DOHH2 (cell line): ENCODE measurements around the gene SNIP1.
"Not testable (repeated sequence)": the region's sequence is repeated elsewhere in the genome, so short reads cannot be mapped to it uniquely, and the experiment has no call there.

Experiments used
- EZH2phosphoT487 ChIP-seq: fragments of 200-600 bp; sonication (generic); IDR thresholded peaks from 2 replicates; pipeline ENCODE4 v1.6.1; 2017; ENCODE audit warnings: borderline replicate concordance, mild to moderate bottlenecking, antibody characterized with exemption, low read length, moderate library complexity, mixed read lengths
- TF ChIP-seq, protein P1 (sequence below): fragments of 200-600 bp; sonication (generic); IDR thresholded peaks from one replicate; pipeline ENCODE4 v1.5.1; 2014; ENCODE audit warnings: antibody characterized with exemption, mild to moderate bottlenecking, low read depth, low read length; ENCODE audit not compliant: poor library complexity, severe bottlenecking

DNA sequence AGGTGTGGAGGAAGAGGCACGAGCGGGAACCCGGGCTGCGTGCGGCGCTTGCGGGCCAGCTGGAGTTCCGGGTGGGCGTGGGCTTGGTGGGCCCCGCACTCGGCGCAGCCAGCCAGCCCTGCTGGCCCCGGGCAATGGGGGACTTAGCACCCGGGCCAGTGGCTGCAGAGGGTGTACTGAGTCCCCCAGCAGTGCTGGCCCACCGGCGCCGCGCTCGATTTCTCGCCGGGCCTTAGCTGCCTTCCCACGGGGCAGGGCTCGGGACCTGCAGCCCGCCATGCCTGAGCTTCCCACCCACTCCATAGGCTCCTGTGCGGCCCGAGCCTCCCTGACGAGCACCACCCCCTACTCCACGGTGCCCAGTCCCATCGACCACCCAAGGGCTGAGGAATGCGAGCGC, 35.9 kb downstream of the SNIP1 start:
- TF ChIP-seq, protein P1, sequence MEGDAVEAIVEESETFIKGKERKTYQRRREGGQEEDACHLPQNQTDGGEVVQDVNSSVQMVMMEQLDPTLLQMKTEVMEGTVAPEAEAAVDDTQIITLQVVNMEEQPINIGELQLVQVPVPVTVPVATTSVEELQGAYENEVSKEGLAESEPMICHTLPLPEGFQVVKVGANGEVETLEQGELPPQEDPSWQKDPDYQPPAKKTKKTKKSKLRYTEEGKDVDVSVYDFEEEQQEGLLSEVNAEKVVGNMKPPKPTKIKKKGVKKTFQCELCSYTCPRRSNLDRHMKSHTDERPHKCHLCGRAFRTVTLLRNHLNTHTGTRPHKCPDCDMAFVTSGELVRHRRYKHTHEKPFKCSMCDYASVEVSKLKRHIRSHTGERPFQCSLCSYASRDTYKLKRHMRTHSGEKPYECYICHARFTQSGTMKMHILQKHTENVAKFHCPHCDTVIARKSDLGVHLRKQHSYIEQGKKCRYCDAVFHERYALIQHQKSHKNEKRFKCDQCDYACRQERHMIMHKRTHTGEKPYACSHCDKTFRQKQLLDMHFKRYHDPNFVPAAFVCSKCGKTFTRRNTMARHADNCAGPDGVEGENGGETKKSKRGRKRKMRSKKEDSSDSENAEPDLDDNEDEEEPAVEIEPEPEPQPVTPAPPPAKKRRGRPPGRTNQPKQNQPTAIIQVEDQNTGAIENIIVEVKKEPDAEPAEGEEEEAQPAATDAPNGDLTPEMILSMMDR, result not testable (repeated sequence)
- not testable (repeated sequence) for TF ChIP-seq EZH2phosphoT487
